ENCODE measurements around the gene TIMM13. TPM values are rescaled to one million over a fixed set of nuclear protein-coding genes. Genes with fewer than 3 reads are reported as not detected.

The TIMM13 gene
- total and polyA plus RNA-seq, 9 of the 15 experiments (the other 6 are each of a cell fraction or from before 2014, with no cell fraction given) = 17.6 to 215 (median 71.8) TPM

- TF ChIP-seq, protein P1, sequence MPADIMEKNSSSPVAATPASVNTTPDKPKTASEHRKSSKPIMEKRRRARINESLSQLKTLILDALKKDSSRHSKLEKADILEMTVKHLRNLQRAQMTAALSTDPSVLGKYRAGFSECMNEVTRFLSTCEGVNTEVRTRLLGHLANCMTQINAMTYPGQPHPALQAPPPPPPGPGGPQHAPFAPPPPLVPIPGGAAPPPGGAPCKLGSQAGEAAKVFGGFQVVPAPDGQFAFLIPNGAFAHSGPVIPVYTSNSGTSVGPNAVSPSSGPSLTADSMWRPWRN (IDR thresholded peaks at IDR 0.05; ENCODE audit: low read depth) = no peak
- TF ChIP-seq ZNF316 (IDR thresholded peaks at IDR 0.05) (peak; percentile 88), MXI1 (IDR thresholded peaks at IDR 0.05; ENCODE audit: low read depth, low read length) (peak; percentile 67), OTX1 (CRISPR knock-in tag; IDR thresholded peaks at IDR 0.05) (no peak), NRF1 (conservative IDR thresholded peaks at IDR 0.05 in 1 of 2, IDR thresholded peaks at IDR 0.05 in 1 of 2) (0 out of 4 replicates have a peak, but pooled peaks have one; percentile 15 to 25), MEIS2 (IDR thresholded peaks at IDR 0.05; ENCODE audit: partially characterized antibody) (peak; percentile 62), HDAC3 (IDR thresholded peaks at IDR 0.05; ENCODE audit: borderline replicate concordance, partially characterized antibody) (no peak), RBBP5 (IDR thresholded peaks at IDR 0.05; ENCODE audit: borderline replicate concordance, insufficient read depth, low read length, poor library complexity, severe bottlenecking) (peak; percentile 40), ZNF584 (CRISPR knock-in tag; IDR thresholded peaks at IDR 0.05; ENCODE audit: low read depth) (no peak), ARNT (IDR thresholded peaks at IDR 0.05) (peak in 1 of 2 experiments; percentile 58; a peak in 2 of 4 replicates), CBFB (CRISPR knock-in tag; IDR thresholded peaks at IDR 0.05) (no peak), ETV5 (CRISPR knock-in tag; IDR thresholded peaks at IDR 0.05; ENCODE audit: low read depth) (peak; percentile 31; the same call in 1 of the 2 replicates), SMARCA5 (IDR thresholded peaks at IDR 0.05) (peak; percentile 97), PML (IDR thresholded peaks at IDR 0.05; ENCODE audit: low read length) (no peak)
- TF ChIP-seq, protein P2, sequence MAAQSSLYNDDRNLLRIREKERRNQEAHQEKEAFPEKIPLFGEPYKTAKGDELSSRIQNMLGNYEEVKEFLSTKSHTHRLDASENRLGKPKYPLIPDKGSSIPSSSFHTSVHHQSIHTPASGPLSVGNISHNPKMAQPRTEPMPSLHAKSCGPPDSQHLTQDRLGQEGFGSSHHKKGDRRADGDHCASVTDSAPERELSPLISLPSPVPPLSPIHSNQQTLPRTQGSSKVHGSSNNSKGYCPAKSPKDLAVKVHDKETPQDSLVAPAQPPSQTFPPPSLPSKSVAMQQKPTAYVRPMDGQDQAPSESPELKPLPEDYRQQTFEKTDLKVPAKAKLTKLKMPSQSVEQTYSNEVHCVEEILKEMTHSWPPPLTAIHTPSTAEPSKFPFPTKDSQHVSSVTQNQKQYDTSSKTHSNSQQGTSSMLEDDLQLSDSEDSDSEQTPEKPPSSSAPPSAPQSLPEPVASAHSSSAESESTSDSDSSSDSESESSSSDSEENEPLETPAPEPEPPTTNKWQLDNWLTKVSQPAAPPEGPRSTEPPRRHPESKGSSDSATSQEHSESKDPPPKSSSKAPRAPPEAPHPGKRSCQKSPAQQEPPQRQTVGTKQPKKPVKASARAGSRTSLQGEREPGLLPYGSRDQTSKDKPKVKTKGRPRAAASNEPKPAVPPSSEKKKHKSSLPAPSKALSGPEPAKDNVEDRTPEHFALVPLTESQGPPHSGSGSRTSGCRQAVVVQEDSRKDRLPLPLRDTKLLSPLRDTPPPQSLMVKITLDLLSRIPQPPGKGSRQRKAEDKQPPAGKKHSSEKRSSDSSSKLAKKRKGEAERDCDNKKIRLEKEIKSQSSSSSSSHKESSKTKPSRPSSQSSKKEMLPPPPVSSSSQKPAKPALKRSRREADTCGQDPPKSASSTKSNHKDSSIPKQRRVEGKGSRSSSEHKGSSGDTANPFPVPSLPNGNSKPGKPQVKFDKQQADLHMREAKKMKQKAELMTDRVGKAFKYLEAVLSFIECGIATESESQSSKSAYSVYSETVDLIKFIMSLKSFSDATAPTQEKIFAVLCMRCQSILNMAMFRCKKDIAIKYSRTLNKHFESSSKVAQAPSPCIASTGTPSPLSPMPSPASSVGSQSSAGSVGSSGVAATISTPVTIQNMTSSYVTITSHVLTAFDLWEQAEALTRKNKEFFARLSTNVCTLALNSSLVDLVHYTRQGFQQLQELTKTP (IDR thresholded peaks at IDR 0.05; ENCODE audit: low read depth in 1 of 2, partially characterized antibody in 2 of 2) = peak; percentile 29 to 78
Measured at GRCh38 chr19:2385053-2385721, 42.2 kb downstream of the TIMM13 start (continued).

All from K562 (cell line).